Stomach (tissue), 8 donors: Measurements from ENCODE around the gene SDR42E1. TPM values are rescaled to one million over a fixed set of nuclear protein-coding genes. Genes with fewer than 3 reads are reported as not detected.

Experiments
- polyA plus RNA-seq, 3 donors: library from polyadenylated mRNA; stranded (reverse); fragments of 200-250 nt; gene quantifications; one replicate each; pipeline ENCODE4 v1.2.3, GENCODE V29; 2013
- total RNA-seq, 5 donors: library from RNA; depleted of rRNA; stranded (reverse); fragments of >200 nt; gene quantifications; one replicate each; pipeline versions ENCODE4 v1.1.0 to v1.2.3, GENCODE V29; 2014 to 2016
- donor health status: healthy with polysubstance abuse.
- donor health status: Bipolar disorder and iron deficiency.
- donor health status: healthy.

SDR42E1 gene
- total and polyA plus RNA-seq, 8 donors = 0.58 to 7.9 (median 2.3) TPM; not detected in 1

Other genes with a start within 250 kb of the SDR42E1 start
- gene PLCG2, start 232.2 kb downstream of the SDR42E1 start, total RNA-seq = 10 to 100 TPM in 4 of 5 donors, 1 to 10 TPM in 1; 8.1 to 68.5 (median 14.6) TPM
- gene PLCG2, start 232.2 kb downstream of the SDR42E1 start, polyA plus RNA-seq = 1 to 10 TPM in 2 of 3 donors, under 1 TPM in 1; 0.87 to 4.1 (median 2.0) TPM
- 10 to 100 TPM in 3 of 5 donors, 1 to 10 TPM in 1, not detected in 1; 8.2 to 23.2 (median 17.4) TPM for gene HSD17B2, start 23.8 kb upstream of the SDR42E1 start, total RNA-seq
- gene HSD17B2, start 23.8 kb upstream of the SDR42E1 start, polyA plus RNA-seq = 10 to 100 TPM in 2 of 3 donors, 1 to 10 TPM in 1; 6.6 to 25.7 (median 11.3) TPM
- 10 to 100 TPM in 1 of 5 donors, 1 to 10 TPM in 3, not detected in 1; 6.1 to 26.3 (median 9.5) TPM for gene MPHOSPH6, start 158.8 kb upstream of the SDR42E1 start, total RNA-seq
- 10 to 100 TPM; 26.8 to 31.9 (median 30.7) TPM for gene MPHOSPH6, start 158.8 kb upstream of the SDR42E1 start, polyA plus RNA-seq